ENCODE results near the gene MRPS17. TPM values are rescaled to one million over a fixed set of nuclear protein-coding genes. Genes with fewer than 3 reads are reported as not detected.

Gene MRPS17
- total RNA-seq, 2 donors from 2014 or later: 3.3 to 8.8 TPM

DNA sequence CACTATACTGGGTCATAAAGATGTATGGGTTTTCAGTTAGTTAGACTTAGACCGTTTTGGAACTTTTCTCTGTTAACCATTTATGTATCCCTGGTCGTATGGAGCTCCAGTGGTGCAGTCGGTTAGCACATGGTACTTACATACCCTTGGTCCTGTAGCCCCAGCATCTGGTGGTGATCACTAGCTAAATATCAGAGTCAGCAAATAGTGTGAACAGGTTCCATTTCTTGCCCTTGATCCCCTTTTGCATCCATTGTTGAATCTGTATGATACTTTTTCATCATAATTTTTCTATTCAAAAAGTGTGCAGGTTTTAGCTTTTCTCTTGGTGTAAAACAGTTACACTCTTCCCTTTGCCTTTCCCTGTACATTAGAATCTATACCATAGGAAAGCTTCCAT, 28.6 kb downstream of the MRPS17 start:
- TF ChIP-seq, protein P1, sequence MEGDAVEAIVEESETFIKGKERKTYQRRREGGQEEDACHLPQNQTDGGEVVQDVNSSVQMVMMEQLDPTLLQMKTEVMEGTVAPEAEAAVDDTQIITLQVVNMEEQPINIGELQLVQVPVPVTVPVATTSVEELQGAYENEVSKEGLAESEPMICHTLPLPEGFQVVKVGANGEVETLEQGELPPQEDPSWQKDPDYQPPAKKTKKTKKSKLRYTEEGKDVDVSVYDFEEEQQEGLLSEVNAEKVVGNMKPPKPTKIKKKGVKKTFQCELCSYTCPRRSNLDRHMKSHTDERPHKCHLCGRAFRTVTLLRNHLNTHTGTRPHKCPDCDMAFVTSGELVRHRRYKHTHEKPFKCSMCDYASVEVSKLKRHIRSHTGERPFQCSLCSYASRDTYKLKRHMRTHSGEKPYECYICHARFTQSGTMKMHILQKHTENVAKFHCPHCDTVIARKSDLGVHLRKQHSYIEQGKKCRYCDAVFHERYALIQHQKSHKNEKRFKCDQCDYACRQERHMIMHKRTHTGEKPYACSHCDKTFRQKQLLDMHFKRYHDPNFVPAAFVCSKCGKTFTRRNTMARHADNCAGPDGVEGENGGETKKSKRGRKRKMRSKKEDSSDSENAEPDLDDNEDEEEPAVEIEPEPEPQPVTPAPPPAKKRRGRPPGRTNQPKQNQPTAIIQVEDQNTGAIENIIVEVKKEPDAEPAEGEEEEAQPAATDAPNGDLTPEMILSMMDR (IDR thresholded peaks at IDR 0.05): no peak
- no peak for TF ChIP-seq POLR2A (IDR thresholded peaks at IDR 0.05)
- Histone ChIP-seq H3K4me1 (no peaks in the 10 kb centered on the region), H3K4me3 (no peak overlapping the region), H3K36me3 (replicated peaks in 1 of 2; ENCODE audit: insufficient read depth in 1 of 2, low read depth in 2 of 2) (peaks cover 6 to 25% of the 10 kb centered on the region in 2 donors), H3K27me3 (no peaks in the 10 kb centered on the region), H3K9me3 (no peaks in the 10 kb centered on the region), H3K27ac (no peak overlapping the region)
- 75 to 79% methylated on average over 3 of the region's 3 CpGs for WGBS, 2 donors
- no peak for DNase-seq
- intact Hi-C loops (cut with DNase I): no loop called here
- ATAC-seq: no peak

- TF ChIP-seq, protein P1 (IDR thresholded peaks at IDR 0.05): no peak
- TF ChIP-seq POLR2A (IDR thresholded peaks at IDR 0.05): no peak
- Histone ChIP-seq H3K9me3 (no peaks in the 10 kb centered on the region), H3K27me3 (no peaks in the 10 kb centered on the region), H3K36me3 (replicated peaks in 1 of 2; ENCODE audit: insufficient read depth in 1 of 2, low read depth in 2 of 2) (peaks cover 6 to 28% of the 10 kb centered on the region in 2 donors), H3K27ac (no peak overlapping the region), H3K4me3 (no peak overlapping the region), H3K4me1 (no peaks in the 10 kb centered on the region)
- WGBS, 2 donors: 73 to 78% methylated on average over 3 of the region's 3 CpGs
- ATAC-seq (no peak), DNase-seq (no peak)
- intact Hi-C loops (cut with DNase I): no loop called here
Observed at GRCh38 chr7:55983537-55983936, 31.9 kb downstream of the MRPS17 start.

DNA sequence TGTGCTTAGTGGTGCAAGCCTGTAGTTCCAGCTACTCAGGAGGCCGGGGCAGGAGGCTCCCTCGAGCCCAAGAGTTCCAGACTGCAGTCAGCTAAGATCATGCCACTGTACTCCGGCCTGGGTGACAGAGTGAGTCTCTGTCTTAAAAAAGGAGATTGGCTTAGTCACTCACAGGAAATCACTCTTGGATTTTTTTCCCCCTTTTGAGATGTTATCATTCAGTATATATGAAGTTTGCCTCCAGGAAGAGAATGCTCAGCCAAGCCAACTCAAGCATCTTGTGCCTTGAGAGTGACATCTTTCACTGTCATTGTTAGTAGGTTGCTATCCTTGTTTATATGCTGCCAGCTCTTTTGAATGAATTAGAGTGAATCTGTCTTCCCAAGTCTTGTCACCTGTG, 40.7 kb downstream of the MRPS17 start:
- Histone ChIP-seq H3K27ac (no peak overlapping the region), H3K36me3 (replicated peaks in 1 of 2; ENCODE audit: insufficient read depth in 1 of 2, low read depth in 2 of 2) (peaks cover 0 to 10% of the 10 kb centered on the region in 2 donors), H3K27me3 (no peaks in the 10 kb centered on the region), H3K4me1 (no peaks in the 10 kb centered on the region), H3K9me3 (no peaks in the 10 kb centered on the region), H3K4me3 (no peak overlapping the region)
- ATAC-seq (no peak), DNase-seq (no peak)
- WGBS, 2 donors: 65 to 83% methylated on average over 3 of the region's 3 CpGs
- intact Hi-C loops (cut with DNase I): no loop called here
- TF ChIP-seq, protein P1 (IDR thresholded peaks at IDR 0.05): no peak
- TF ChIP-seq POLR2A (IDR thresholded peaks at IDR 0.05): no peak

- peaks cover 0 to 12% of the 10 kb centered on the region in 2 donors for H3K36me3 ChIP-seq (replicated peaks in 1 of 2; ENCODE audit: insufficient read depth in 1 of 2, low read depth in 2 of 2)
- H3K4me3 ChIP-seq: no peak overlapping the region
- 60 to 65% methylated on average over 8 of the region's 8 CpGs for WGBS, 2 donors
- H3K27ac ChIP-seq: no peak overlapping the region
- H3K9me3 ChIP-seq: no peaks in the 10 kb centered on the region
- no peak for DNase-seq
- H3K4me1 ChIP-seq: no peaks in the 10 kb centered on the region
- no peak for ATAC-seq
- no peaks in the 10 kb centered on the region for H3K27me3 ChIP-seq
- TF ChIP-seq, protein P1 (IDR thresholded peaks at IDR 0.05): no peak
- no peak for TF ChIP-seq POLR2A (IDR thresholded peaks at IDR 0.05)
- intact Hi-C loops (cut with DNase I): no loop called here
Observed at GRCh38 chr7:55996856-55997500, 45.3 kb downstream of the MRPS17 start.

DNA sequence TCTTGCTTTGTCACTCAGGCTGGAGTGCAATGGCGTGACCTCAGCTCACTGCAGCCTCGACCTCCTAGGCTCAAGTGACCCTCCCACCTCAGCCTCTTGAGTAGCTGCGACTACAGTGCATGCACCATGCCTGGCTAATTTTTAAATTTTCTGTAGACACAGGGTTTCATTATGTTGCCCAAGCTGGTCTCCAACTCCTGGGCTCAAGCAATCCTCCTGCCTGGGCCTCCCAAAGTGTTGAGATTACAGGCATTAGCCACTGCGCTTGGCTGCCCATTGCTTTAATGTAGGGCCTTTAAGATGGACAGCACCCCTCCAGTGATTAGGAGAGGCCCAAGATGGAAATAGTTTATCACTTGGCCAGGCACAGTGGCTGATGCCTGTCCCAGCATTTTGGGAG, 52.1 kb downstream of the MRPS17 start:
- Histone ChIP-seq H3K9me3 (no peaks in the 10 kb centered on the region), H3K27me3 (no peaks in the 10 kb centered on the region), H3K4me1 (peaks cover 10% of the 10 kb centered on the region), H3K4me3 (no peak overlapping the region), H3K36me3 (replicated peaks in 1 of 2; ENCODE audit: insufficient read depth in 1 of 2, low read depth in 2 of 2) (no peaks in the 10 kb centered on the region), H3K27ac (no peak overlapping the region)
- TF ChIP-seq POLR2A (IDR thresholded peaks at IDR 0.05): no peak
- TF ChIP-seq, protein P1 (IDR thresholded peaks at IDR 0.05): no peak
- ATAC-seq: no peak
- WGBS, 2 donors: 69 to 74% methylated on average over 4 of the region's 4 CpGs
- intact Hi-C loops (cut with DNase I): no loop called here
- DNase-seq: no peak
